ENCODE results near the gene CAPRIN2.

DNA sequence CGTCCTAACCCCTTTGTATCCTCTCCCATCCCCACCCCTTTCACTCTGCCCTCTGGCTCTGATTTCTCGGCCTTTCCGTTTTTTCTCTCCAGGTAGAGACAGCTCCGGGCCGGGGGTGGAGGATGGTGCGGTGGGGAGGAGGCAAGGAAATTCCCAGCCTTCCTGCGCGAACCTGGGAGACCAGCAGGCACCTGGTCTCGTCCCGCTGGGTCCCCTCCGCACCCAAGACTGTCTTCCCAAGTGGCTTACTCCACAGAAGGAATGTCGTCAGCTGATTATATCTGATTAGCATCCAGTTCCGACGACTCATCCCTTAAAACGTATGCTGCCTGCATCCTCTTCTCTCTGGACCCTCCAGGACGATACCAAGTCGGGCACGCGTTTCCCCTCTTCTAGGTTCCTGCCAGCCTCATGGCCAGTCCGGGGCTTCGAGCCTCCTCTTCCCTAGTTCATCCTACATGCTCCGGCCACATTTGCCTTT is 42.2 kb upstream of the CAPRIN2 start:
- TF ChIP-seq POLR2AphosphoS5 (IDR thresholded peaks at IDR 0.05; ENCODE audit: low read depth, low read length) (no peak), POLR2A (IDR thresholded peaks at IDR 0.05; ENCODE audit: low read depth, low read length) (no peak)

Data from GM12892 (cell line).